ENCODE results near the gene LGI2.

DNA sequence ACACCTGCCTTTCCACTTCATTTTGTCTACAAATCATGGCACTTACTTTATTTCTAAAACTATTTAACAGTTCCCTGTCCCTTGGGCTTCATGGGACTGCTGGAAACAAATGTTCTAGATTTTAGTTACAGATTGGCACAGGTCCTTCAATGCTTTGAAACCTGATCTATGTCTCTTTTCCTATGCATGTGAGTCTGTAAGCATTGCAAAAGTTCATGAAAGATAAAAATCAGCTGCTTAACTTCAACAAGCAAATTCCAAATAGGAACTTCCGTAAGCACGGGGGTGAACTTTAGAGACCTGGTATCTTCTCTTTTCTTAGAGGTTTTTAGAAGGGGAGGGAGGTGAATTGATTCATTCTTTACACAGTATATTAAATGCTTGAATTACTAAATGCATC is 9.5 kb downstream of the LGI2 start:
- TF ChIP-seq POLR2AphosphoS5 (IDR thresholded peaks at IDR 0.05; ENCODE audit: low read depth, low read length) (no peak), POLR2A (IDR thresholded peaks at IDR 0.05; ENCODE audit: low read depth, low read length) (no peak), TAF1 (IDR thresholded peaks at IDR 0.05; ENCODE audit: borderline replicate concordance, low read depth, low read length) (no peak)
